H9 (cell line): Measurements from ENCODE around the gene WDPCP. TPM values are rescaled to one million over a fixed set of nuclear protein-coding genes. Genes with fewer than 3 reads are reported as not detected.

ENCODE experiments used
- DNase-seq: peaks from one replicate; pipeline ENCODE4 v3.0.0-alpha.2; 2017
- H2AFZ ChIP-seq: one replicate; pipeline ENCODE4 v1.6.1; 2013; ENCODE audit warnings: mild to moderate bottlenecking, low read length, control low read depth, moderate library complexity
- H2AK5ac ChIP-seq: 2 replicates; pipeline ENCODE4 v1.6.1; 2013; ENCODE audit warnings: low read length, control low read depth, mixed read lengths; ENCODE audit not compliant: insufficient read length
- H2BK120ac ChIP-seq: one replicate; pipeline ENCODE4 v1.6.1; 2013; ENCODE audit warnings: low read depth, mild to moderate bottlenecking, low read length, control low read depth, inconsistent platforms; ENCODE audit not compliant: poor library complexity, severe bottlenecking
- H2BK12ac ChIP-seq: 2 replicates; pipeline ENCODE4 v1.6.1; 2013; ENCODE audit warnings: low read length, control low read depth, mixed read lengths, low read depth; ENCODE audit not compliant: insufficient read length
- H2BK15ac ChIP-seq: 2 replicates; pipeline ENCODE4 v1.6.1; 2013; ENCODE audit warnings: low read depth, low read length, control low read depth
- H2BK20ac ChIP-seq: one replicate; pipeline ENCODE4 v1.6.1; 2013; ENCODE audit warnings: low read depth, mild to moderate bottlenecking, low read length, control low read depth, inconsistent platforms; ENCODE audit not compliant: poor library complexity, severe bottlenecking
- H2BK5ac ChIP-seq: 2 replicates; pipeline ENCODE4 v1.6.1; 2013; ENCODE audit warnings: low read length, control low read depth, mixed read lengths; ENCODE audit not compliant: insufficient read length
- H3K14ac ChIP-seq: 2 replicates; pipeline ENCODE4 v1.6.1; 2013; ENCODE audit warnings: low read length, control low read depth; ENCODE audit not compliant: insufficient read depth
- H3K18ac ChIP-seq: 2 replicates; pipeline ENCODE4 v1.6.1; 2013; ENCODE audit warnings: low read depth, mild to moderate bottlenecking, mixed read lengths, low read length, control low read depth; ENCODE audit not compliant: insufficient read length
- H3K23ac ChIP-seq: 2 replicates; pipeline ENCODE4 v1.6.1; 2013; ENCODE audit warnings: low read length, control low read depth, mixed read lengths, low read depth; ENCODE audit not compliant: insufficient read length
- H3K23me2 ChIP-seq: 2 replicates; pipeline ENCODE4 v1.6.1; 2013; ENCODE audit warnings: low read depth, mild to moderate bottlenecking, mixed read lengths, low read length, control low read depth; ENCODE audit not compliant: insufficient read length, poor library complexity, severe bottlenecking
- H3K27ac ChIP-seq: 2 replicates; pipeline ENCODE4 v1.5.1; 2013; ENCODE audit warnings: low read length, control low read depth, mixed read lengths, low read depth; ENCODE audit not compliant: insufficient read length
- H3K27me3 ChIP-seq: 2 replicates; pipeline ENCODE4 v1.6.1; 2013; ENCODE audit warnings: low read length, control low read depth, inconsistent platforms; ENCODE audit not compliant: insufficient read depth
- H3K4ac ChIP-seq: 2 replicates; pipeline ENCODE4 v1.6.1; 2013; ENCODE audit warnings: low read depth, mild to moderate bottlenecking, control low read depth, inconsistent platforms, low read length, moderate library complexity
- H3K4me1 ChIP-seq: 2 replicates; pipeline ENCODE4 v1.6.1; 2013; ENCODE audit warnings: low read length, control low read depth, inconsistent platforms; ENCODE audit not compliant: insufficient read depth
- H3K4me2 ChIP-seq: 2 replicates; pipeline ENCODE4 v1.6.1; 2013; ENCODE audit warnings: low read length, control low read depth, mixed read lengths; ENCODE audit not compliant: insufficient read length, insufficient read depth
- H3K56ac ChIP-seq: 2 replicates; pipeline ENCODE4 v1.6.1; 2013; ENCODE audit warnings: low read depth, mild to moderate bottlenecking, mixed read lengths, low read length, control low read depth; ENCODE audit not compliant: insufficient read length
- H3K79me1 ChIP-seq: 2 replicates; pipeline ENCODE4 v1.6.1; 2013; ENCODE audit warnings: low read depth, mild to moderate bottlenecking, moderate library complexity, low read length, control low read depth, inconsistent platforms; ENCODE audit not compliant: insufficient read depth, poor library complexity, severe bottlenecking
- H3K79me2 ChIP-seq: 2 replicates; pipeline ENCODE4 v1.6.1; 2013; ENCODE audit warnings: low read length, control low read depth, inconsistent platforms; ENCODE audit not compliant: insufficient read depth
- H3K9ac ChIP-seq: 2 replicates; pipeline ENCODE4 v1.6.1; 2013; ENCODE audit warnings: low read length, control low read depth, mixed read lengths; ENCODE audit not compliant: insufficient read length; ENCODE audit errors: extremely low read depth
- H3K9me3 ChIP-seq: one replicate; pipeline ENCODE4 v1.6.1; 2013; ENCODE audit warnings: low read depth, low read length, inconsistent platforms; ENCODE audit not compliant: control insufficient read depth
- H3T11ph ChIP-seq: one replicate; pipeline ENCODE4 v1.6.1; 2013; ENCODE audit warnings: mild to moderate bottlenecking, low read length, control low read depth, inconsistent platforms
- H4K20me1 ChIP-seq: one replicate; pipeline ENCODE4 v1.6.1; 2013; ENCODE audit not compliant: control insufficient read depth, insufficient read length, insufficient read depth
- H4K5ac ChIP-seq: 2 replicates; pipeline ENCODE4 v1.6.1; 2013; ENCODE audit warnings: low read depth, mild to moderate bottlenecking, mixed read lengths, low read length, control low read depth; ENCODE audit not compliant: insufficient read length
- H4K8ac ChIP-seq: replicated peaks from 2 replicates; pipeline ENCODE4 v1.6.1; 2013; ENCODE audit warnings: low read length, control low read depth, mixed read lengths, low read depth; ENCODE audit not compliant: insufficient read length
- H4K91ac ChIP-seq: 2 replicates; pipeline ENCODE4 v1.6.1; 2013; ENCODE audit warnings: low read depth, mild to moderate bottlenecking, moderate library complexity, mixed read lengths, low read length, control low read depth; ENCODE audit not compliant: insufficient read length
- H3K27ac Mint-ChIP-seq, 3 experiments: 2 replicates in 2 of 3; 3 replicates in 1 of 3; pipeline ENCODE4 v1.8.0; 2020 to 2021; ENCODE audit warnings: mixed read lengths in 3 of 3, mild to moderate bottlenecking in 1 of 3, moderate library complexity in 1 of 3
- H3K27me3 Mint-ChIP-seq: 2 replicates; pipeline ENCODE4 v1.8.0; 2021; ENCODE audit warnings: low read depth, mild to moderate bottlenecking, moderate library complexity, mixed read lengths
- H3K36me3 Mint-ChIP-seq, 3 experiments: 2 replicates in 2 of 3; 3 replicates in 1 of 3; pipeline ENCODE4 v1.8.0; 2020 to 2021; ENCODE audit warnings: low read depth in 3 of 3, mixed read lengths in 3 of 3; ENCODE audit not compliant: insufficient read depth in 1 of 3
- H3K4me1 Mint-ChIP-seq, 2 experiments: 2 replicates each; pipeline ENCODE4 v1.8.0; 2020; ENCODE audit warnings: mixed read lengths in 2 of 2
- H3K4me3 Mint-ChIP-seq, 2 experiments: 2 replicates in 1 of 2; 3 replicates in 1 of 2; pipeline ENCODE4 v1.8.0; 2020 to 2021; ENCODE audit warnings: mild to moderate bottlenecking in 2 of 2, mixed read lengths in 2 of 2, moderate library complexity in 1 of 2
- H3K9me3 Mint-ChIP-seq, 2 experiments: 2 replicates in 1 of 2; 3 replicates in 1 of 2; pipeline ENCODE4 v1.8.0; 2020; ENCODE audit warnings: mild to moderate bottlenecking in 2 of 2, mixed read lengths in 2 of 2, moderate library complexity in 1 of 2
- WGBS: extraction: QIAGEN DNeasy Blood & Tissue Kit; methylation state at CpG from one replicate; pipeline ENCODE4 v1.1.7; 2013; ENCODE audit warnings: missing lambda C conversion rate, low lambda C conversion rate, mixed read lengths; ENCODE audit not compliant: insufficient read length; ENCODE audit errors: extremely low coverage; 5-methylcytosine and 5-hydroxymethylcytosine counted together
- total RNA-seq: library from RNA; stranded (reverse); gene quantifications from 2 replicates; pipeline ENCODE4 v1.2.1, GENCODE V29; 2021
- TF ChIP-seq, protein P1 (sequence below): fragments of 200-600 bp; sonication (generic); conservative IDR thresholded peaks from 3 replicates; pipeline ENCODE4 v1.8.0; 2021; ENCODE audit warnings: antibody characterized with exemption, mild to moderate bottlenecking

WDPCP gene
- total RNA-seq, 1 experiment from 2014 or later = 22.4 TPM

GRCh38 chr2:63163161-63163820 is 425.0 kb downstream of the WDPCP start:
- Histone ChIP-seq H2BK20ac (no peak overlapping the region), H2BK120ac (no peak overlapping the region), H3K14ac (no peak overlapping the region), H3K4me2 (no peak overlapping the region), H3K4ac (no peak overlapping the region), H3K4me1 (no peaks in the 10 kb centered on the region), H4K8ac (no peak overlapping the region), H3K27me3 (no peaks in the 10 kb centered on the region), H4K91ac (no peak overlapping the region), H3K27ac (no peak overlapping the region), H3K18ac (no peak overlapping the region), H4K20me1 (no peaks in the 10 kb centered on the region), H3K23ac (no peak overlapping the region), H2BK12ac (no peak overlapping the region), H2AK5ac (no peak overlapping the region), H3T11ph (no peak overlapping the region), H3K9me3 (no peaks in the 10 kb centered on the region), H2AFZ (no peak overlapping the region), H4K5ac (no peak overlapping the region), H3K79me2 (no peaks in the 10 kb centered on the region), H3K79me1 (no peaks in the 10 kb centered on the region), H2BK5ac (no peak overlapping the region), H2BK15ac (no peak overlapping the region), H3K9ac (no peak overlapping the region), H3K23me2 (no peaks in the 10 kb centered on the region), H3K56ac (no peak overlapping the region)
- TF ChIP-seq, protein P1, sequence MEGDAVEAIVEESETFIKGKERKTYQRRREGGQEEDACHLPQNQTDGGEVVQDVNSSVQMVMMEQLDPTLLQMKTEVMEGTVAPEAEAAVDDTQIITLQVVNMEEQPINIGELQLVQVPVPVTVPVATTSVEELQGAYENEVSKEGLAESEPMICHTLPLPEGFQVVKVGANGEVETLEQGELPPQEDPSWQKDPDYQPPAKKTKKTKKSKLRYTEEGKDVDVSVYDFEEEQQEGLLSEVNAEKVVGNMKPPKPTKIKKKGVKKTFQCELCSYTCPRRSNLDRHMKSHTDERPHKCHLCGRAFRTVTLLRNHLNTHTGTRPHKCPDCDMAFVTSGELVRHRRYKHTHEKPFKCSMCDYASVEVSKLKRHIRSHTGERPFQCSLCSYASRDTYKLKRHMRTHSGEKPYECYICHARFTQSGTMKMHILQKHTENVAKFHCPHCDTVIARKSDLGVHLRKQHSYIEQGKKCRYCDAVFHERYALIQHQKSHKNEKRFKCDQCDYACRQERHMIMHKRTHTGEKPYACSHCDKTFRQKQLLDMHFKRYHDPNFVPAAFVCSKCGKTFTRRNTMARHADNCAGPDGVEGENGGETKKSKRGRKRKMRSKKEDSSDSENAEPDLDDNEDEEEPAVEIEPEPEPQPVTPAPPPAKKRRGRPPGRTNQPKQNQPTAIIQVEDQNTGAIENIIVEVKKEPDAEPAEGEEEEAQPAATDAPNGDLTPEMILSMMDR = no peak; the same call in 2 of the 3 replicates
- H3K27ac Mint-ChIP-seq = no peak overlapping the region
- no peak for DNase-seq
- H3K27me3 Mint-ChIP-seq = no peaks in the 10 kb centered on the region
- H3K4me1 Mint-ChIP-seq = no peaks in the 10 kb centered on the region
- H3K4me3 Mint-ChIP-seq = no peak overlapping the region
- peaks cover 4 to 25% (median 12%) of the 10 kb centered on the region in 3 experiments for H3K36me3 Mint-ChIP-seq
- H3K9me3 Mint-ChIP-seq = peaks cover 9 to 12% of the 10 kb centered on the region in 2 experiments
- WGBS = no CpG with 5 or more reads among the region's 1 CpG
